Ammon's horn (tissue), 1 donor: ENCODE measurements around the gene KPNB1.

ENCODE experiments used
- DNase-seq: peaks from one replicate; pipeline ENCODE4 v3.0.0-alpha.2; 2016; ENCODE audit warnings: low spot score

The KPNB1 gene

GRCh38 chr17:47728214-47728877 lies 78.6 kb downstream of the KPNB1 start:
- DNase-seq, result no peak

GRCh38 chr17:47729476-47729875 lies 79.8 kb downstream of the KPNB1 start:
- DNase-seq, result no peak

GRCh38 chr17:47730681-47731080 lies 81.0 kb downstream of the KPNB1 start:
- no peak for DNase-seq

- DNase-seq, result no peak
Measured at GRCh38 chr17:47731396-47731795, 81.7 kb downstream of the KPNB1 start.

GRCh38 chr17:47732399-47733046 lies 82.8 kb downstream of the KPNB1 start:
- no peak for DNase-seq

GRCh38 chr17:47733047-47733673 lies 83.4 kb downstream of the KPNB1 start, which contains the start of gene TBX21:
TSS of gene TBX21 (plus strand) at chr17:47733236. CDS start at chr17:47733455, 219 bp downstream.
- DNase-seq, result peak; percentile 27

GRCh38 chr17:47733674-47734410 lies 84.1 kb downstream of the KPNB1 start:
- DNase-seq, result no peak

GRCh38 chr17:47735139-47735464 lies 85.4 kb downstream of the KPNB1 start:
- no peak for DNase-seq
